GM21515 (cell line): ENCODE measurements around the gene SEH1L.
"Not testable (repeated sequence)": the region's sequence is repeated elsewhere in the genome, so short reads cannot be mapped to it uniquely, and the experiment has no call there.

ENCODE experiments used
- ATAC-seq: cut with Tn5 transposase; IDR thresholded peaks from one replicate; pipeline ENCODE4 v1.9.1; 2021; ENCODE audit not compliant: unreplicated experiment

SEH1L gene

GRCh38 chr18:12939162-12939561, 8.6 kb upstream of the SEH1L start:
- ATAC-seq: no peak

DNA sequence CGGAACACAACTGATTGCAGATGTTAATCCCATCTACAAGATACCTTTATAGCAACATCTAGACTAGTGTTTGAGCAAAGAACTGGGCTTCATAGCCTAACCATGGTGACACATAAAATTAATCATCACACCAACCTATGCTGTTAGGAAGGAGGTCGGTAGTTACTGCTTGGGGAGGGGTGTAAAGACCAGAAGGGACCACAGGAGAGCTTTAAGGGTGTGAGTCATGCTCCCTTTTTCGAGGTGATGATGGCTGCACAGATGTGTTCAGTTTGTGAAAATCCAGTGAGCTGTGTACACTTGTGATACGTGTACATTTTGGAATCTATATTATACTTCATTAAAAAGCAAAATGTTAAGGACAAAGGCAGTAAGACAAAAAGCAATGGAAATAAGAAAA, 4.6 kb upstream of the SEH1L start:
- ATAC-seq: no peak

GRCh38 chr18:12944709-12945108, 3.1 kb upstream of the SEH1L start:
- no peak for ATAC-seq

GRCh38 chr18:12946549-12947284, 1.1 kb upstream of the SEH1L start:
- ATAC-seq: no peak

- peak; percentile 72 for ATAC-seq
These were observed 416 bp downstream of the SEH1L start for GRCh38 chr18:12948050-12948804.

- ATAC-seq: no peak
These were observed 10.7 kb downstream of the SEH1L start for GRCh38 chr18:12958478-12958877.

DNA sequence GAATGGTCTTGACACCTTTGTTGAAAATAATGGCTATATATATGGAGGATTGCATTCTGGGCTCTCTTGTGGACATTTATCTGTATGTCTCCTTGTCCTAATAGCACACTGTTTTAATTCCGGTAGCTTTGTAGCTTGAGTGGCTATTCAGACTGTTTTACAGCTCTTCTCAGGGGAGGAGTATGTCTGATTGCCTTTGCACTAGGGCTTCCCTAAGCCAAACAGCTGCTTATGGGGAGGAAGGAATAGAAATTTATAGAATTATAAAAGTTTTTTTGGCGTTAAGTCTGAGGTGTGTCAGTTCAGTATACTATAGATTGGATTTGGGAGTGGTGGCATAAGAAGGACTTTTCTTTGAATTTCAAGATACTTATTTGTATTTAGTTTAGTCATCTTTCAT, 12.6 kb downstream of the SEH1L start:
- no peak for ATAC-seq

DNA sequence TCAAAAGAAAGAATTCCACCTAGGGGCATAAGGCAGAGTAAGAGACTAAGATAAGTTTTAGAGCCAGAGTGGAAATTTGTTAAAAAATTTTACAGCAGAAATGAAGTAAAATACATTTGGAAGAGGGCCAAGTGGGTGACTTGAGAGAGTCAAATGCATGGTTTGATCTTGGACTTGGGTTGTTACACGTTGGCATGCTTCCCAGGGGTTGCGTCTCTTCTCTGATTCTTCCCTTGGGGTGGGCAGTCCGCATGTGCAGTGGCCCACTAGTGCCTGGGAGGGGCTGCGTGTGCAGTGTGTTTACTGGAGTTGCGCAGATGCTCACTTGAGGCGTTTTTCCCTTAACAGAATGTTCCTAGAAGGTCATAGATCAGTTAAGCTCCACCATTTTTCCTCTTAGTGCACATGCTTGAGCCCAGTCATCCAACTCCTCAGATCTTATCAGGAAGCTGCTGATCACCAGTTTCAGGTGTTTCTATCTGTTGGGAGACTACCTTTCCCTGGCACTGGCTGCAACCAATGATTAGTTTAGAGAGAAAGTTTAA, 13.1 kb downstream of the SEH1L start:
- no peak for ATAC-seq

- no peak for ATAC-seq
These were observed 15.3 kb downstream of the SEH1L start for GRCh38 chr18:12963069-12963468.

DNA sequence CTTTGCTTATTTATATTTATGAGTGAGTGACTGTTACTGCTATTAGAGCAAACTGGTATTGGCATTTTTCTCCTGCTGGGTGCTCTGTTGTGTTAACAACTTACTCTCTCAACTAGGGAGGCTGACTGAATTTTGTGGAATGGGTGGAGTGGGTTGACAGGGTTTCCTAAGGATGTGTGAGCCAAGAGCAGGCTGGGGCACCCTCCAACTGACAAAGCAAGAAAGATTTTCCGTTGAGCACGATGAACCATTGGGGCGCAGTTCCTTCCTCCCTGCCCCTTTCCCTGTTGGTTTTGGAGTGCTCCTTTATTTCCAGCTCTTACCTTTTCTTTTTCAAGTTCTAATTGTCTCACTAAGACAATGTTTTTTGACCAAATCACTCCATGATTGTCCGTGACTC, 20.3 kb downstream of the SEH1L start:
- no peak for ATAC-seq

- no peak for ATAC-seq
These were observed 20.8 kb downstream of the SEH1L start for GRCh38 chr18:12968619-12969018.

DNA sequence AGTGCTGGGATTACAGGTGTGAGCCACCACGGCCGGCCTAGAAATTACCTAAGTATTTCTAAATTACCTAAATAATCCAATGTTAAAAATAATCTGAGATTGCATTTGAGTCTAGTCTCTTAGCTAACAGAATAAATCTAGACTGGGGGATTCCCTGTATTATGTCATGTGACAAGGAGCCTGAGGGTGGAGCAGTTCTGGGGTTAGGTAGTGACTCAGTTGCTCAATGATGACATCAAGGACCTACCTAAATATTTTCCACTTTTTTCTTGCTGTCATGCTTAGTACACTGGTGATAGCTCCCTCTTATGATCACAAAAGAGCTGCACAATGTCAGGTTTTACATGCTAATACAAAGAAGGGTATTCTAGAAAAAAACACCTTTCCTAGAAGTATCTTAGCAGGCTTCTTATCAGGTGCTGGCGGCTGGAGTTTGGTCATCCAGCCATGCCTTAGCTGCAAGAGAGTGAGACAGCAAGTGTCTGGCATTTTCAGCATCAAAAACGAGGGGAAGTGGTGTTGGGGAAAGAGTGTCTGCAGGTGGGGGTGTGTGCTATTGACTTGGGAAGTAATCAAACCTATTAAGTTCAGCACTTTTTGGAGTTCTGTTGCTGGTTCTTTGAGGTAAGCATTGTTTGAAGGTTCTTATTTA, 25.9 kb downstream of the SEH1L start:
- ATAC-seq: no peak

GRCh38 chr18:12975488-12975887, 27.7 kb downstream of the SEH1L start:
- no peak for ATAC-seq

- ATAC-seq: no peak
These were observed 28.5 kb downstream of the SEH1L start for GRCh38 chr18:12976305-12976704.

- ATAC-seq: not testable (repeated sequence)
These were observed 32.3 kb downstream of the SEH1L start for GRCh38 chr18:12980065-12980464.

- ATAC-seq: no peak
These were observed 41.7 kb downstream of the SEH1L start for GRCh38 chr18:12989397-12990122.

DNA sequence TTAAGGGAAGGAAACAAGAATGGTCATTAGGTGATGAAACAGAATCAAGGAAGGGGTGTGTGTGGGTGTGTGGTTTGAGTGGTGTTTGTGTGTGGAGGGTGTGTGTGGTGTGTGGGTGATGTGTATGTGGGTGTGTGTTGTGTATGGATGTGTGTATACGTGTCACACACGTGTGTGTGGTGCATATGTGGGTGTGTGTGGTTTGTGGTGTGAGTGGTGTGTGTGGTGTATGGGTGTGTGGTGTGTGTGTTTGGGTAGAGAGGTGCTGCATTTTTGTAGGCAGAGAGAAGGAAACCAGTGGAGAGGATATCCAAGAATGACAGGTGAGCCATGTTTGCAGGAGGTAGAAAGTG, 42.3 kb downstream of the SEH1L start:
- no peak for ATAC-seq

GRCh38 chr18:12990641-12990966, 42.8 kb downstream of the SEH1L start:
- no peak for ATAC-seq

DNA sequence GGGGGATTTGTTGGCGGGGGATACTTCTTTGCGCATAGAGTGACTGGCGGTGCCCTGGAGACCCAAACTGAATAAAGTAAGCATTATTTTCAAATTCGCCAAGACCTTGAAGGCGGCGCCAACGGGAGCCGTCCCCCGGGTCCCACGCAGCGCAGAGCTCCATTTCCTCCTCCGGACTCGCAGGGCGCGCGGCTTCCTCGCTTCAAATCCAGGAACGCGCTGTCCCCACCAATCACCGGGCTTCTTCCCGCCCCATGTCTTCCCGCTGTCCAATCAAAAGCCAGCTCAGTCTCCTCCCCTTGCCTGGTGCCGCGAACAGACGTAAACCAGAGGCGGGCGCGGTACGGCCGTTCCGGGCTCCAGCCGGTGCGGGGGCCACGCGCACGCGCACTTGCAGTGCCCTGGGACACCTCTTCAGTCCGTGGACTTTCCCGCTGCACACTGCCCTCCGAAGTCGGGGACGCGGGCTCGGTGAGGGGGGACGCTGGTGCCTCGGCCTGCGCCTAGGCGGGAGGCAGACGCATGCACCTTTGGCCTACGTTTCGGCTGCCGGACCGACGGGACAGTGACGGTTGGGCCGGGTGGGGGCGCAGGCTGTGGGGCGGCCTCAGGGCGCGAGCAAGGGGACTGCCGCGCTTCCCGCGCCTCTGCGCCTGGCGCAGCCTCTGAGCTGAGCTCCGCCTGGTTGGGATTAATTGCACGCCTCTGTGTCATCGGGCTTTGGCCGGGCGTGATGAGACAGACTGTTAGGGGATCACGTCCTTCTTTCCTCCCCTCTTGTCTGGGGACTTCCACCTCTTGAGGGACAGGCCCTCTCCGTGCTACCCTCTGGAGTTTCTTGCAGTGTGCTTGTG, 43.4 kb downstream of the SEH1L start, which contains the start of gene CEP192:
CEP192 (plus strand) TSS at position 396 of the 854 bp plus-strand sequence. CDS start 8,063 bp downstream, outside the sequence.
- ATAC-seq: peak; percentile 89

GRCh38 chr18:12991821-12992179, 44.0 kb downstream of the SEH1L start:
- no peak for ATAC-seq
